Measurements from ENCODE around the gene LLCFC1. TPM values are rescaled to one million over a fixed set of nuclear protein-coding genes. Genes with fewer than 3 reads are reported as not detected.

Gene LLCFC1
- total RNA-seq, 1 experiment from 2014 or later: not detected

- Mint-ChIP-seq H3K4me3 (ENCODE audit: low read depth, unreplicated experiment) (no peak overlapping the region), H3K9me3 (ENCODE audit: low read depth, unreplicated experiment) (no peaks in the 10 kb centered on the region), H3K27ac (ENCODE audit: unreplicated experiment) (no peak overlapping the region), H3K36me3 (ENCODE audit: insufficient read depth, unreplicated experiment) (no peaks in the 10 kb centered on the region), H3K4me1 (ENCODE audit: low read depth, unreplicated experiment) (no peaks in the 10 kb centered on the region), H3K27me3 (ENCODE audit: unreplicated experiment) (peaks cover 67% of the 10 kb centered on the region)
- BruUV-seq (replicated peaks): no TSS peak
- DNase-seq: no peak
- intact Hi-C loops (cut with micrococcal nuclease; ENCODE audit: unreplicated experiment): no loop called here
- CTCF ChIA-PET: interaction anchor here (1.1 kb wide), 2 partner anchors 20 to 30 kb away, joined by 3 read pairs; no protein-coding TSS in a partner anchor
- TF ChIP-seq, protein P1, sequence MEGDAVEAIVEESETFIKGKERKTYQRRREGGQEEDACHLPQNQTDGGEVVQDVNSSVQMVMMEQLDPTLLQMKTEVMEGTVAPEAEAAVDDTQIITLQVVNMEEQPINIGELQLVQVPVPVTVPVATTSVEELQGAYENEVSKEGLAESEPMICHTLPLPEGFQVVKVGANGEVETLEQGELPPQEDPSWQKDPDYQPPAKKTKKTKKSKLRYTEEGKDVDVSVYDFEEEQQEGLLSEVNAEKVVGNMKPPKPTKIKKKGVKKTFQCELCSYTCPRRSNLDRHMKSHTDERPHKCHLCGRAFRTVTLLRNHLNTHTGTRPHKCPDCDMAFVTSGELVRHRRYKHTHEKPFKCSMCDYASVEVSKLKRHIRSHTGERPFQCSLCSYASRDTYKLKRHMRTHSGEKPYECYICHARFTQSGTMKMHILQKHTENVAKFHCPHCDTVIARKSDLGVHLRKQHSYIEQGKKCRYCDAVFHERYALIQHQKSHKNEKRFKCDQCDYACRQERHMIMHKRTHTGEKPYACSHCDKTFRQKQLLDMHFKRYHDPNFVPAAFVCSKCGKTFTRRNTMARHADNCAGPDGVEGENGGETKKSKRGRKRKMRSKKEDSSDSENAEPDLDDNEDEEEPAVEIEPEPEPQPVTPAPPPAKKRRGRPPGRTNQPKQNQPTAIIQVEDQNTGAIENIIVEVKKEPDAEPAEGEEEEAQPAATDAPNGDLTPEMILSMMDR (IDR thresholded peaks at IDR 0.05; ENCODE audit: unreplicated experiment): no peak
These were observed 5.2 kb upstream of the LLCFC1 start for GRCh38 chr7:142934056-142934455.

- CTCF ChIA-PET: no interaction called here
- Mint-ChIP-seq H3K36me3 (ENCODE audit: insufficient read depth, unreplicated experiment) (no peaks in the 10 kb centered on the region), H3K4me3 (ENCODE audit: low read depth, unreplicated experiment) (no peak overlapping the region), H3K27me3 (ENCODE audit: unreplicated experiment) (peaks cover 69% of the 10 kb centered on the region), H3K9me3 (ENCODE audit: low read depth, unreplicated experiment) (no peaks in the 10 kb centered on the region), H3K27ac (ENCODE audit: unreplicated experiment) (no peak overlapping the region), H3K4me1 (ENCODE audit: low read depth, unreplicated experiment) (no peaks in the 10 kb centered on the region)
- no TSS peak for BruUV-seq (replicated peaks)
- TF ChIP-seq, protein P1 (IDR thresholded peaks at IDR 0.05; ENCODE audit: unreplicated experiment): no peak
- intact Hi-C loops (cut with micrococcal nuclease; ENCODE audit: unreplicated experiment): no loop called here
- DNase-seq: no peak
These were observed 3.2 kb upstream of the LLCFC1 start for GRCh38 chr7:142935941-142936565.

GRCh38 chr7:142938611-142939010, 673 bp upstream of the LLCFC1 start:
- TF ChIP-seq, protein P1 (IDR thresholded peaks at IDR 0.05; ENCODE audit: unreplicated experiment): no peak
- CTCF ChIA-PET: interaction anchor here (1.1 kb wide), 1 partner anchor 25 kb away, joined by 3 read pairs; no protein-coding TSS in a partner anchor
- no peak overlapping the region for H3K4me3 Mint-ChIP-seq (ENCODE audit: low read depth, unreplicated experiment)
- no peaks in the 10 kb centered on the region for H3K36me3 Mint-ChIP-seq (ENCODE audit: insufficient read depth, unreplicated experiment)
- DNase-seq: no peak
- BruUV-seq (replicated peaks): no TSS peak
- intact Hi-C loops (cut with micrococcal nuclease; ENCODE audit: unreplicated experiment): no loop called here
- H3K27me3 Mint-ChIP-seq (ENCODE audit: unreplicated experiment): peaks cover 82% of the 10 kb centered on the region
- H3K27ac Mint-ChIP-seq (ENCODE audit: unreplicated experiment): no peak overlapping the region
- H3K4me1 Mint-ChIP-seq (ENCODE audit: low read depth, unreplicated experiment): no peaks in the 10 kb centered on the region
- no peaks in the 10 kb centered on the region for H3K9me3 Mint-ChIP-seq (ENCODE audit: low read depth, unreplicated experiment)

GRCh38 chr7:142940966-142941535, 1.8 kb downstream of the LLCFC1 start:
- TF ChIP-seq, protein P1 (IDR thresholded peaks at IDR 0.05; ENCODE audit: unreplicated experiment): no peak
- no peaks in the 10 kb centered on the region for H3K9me3 Mint-ChIP-seq (ENCODE audit: low read depth, unreplicated experiment)
- H3K4me3 Mint-ChIP-seq (ENCODE audit: low read depth, unreplicated experiment): no peak overlapping the region
- H3K27me3 Mint-ChIP-seq (ENCODE audit: unreplicated experiment): peaks cover 91% of the 10 kb centered on the region
- no peaks in the 10 kb centered on the region for H3K4me1 Mint-ChIP-seq (ENCODE audit: low read depth, unreplicated experiment)
- DNase-seq: no peak
- BruUV-seq (replicated peaks): no TSS peak
- peaks cover 4% of the 10 kb centered on the region for H3K36me3 Mint-ChIP-seq (ENCODE audit: insufficient read depth, unreplicated experiment)
- no peak overlapping the region for H3K27ac Mint-ChIP-seq (ENCODE audit: unreplicated experiment)
- CTCF ChIA-PET: interaction anchor here (0.5 kb wide), 1 partner anchor 34 kb away, joined by 3 read pairs; no protein-coding TSS in a partner anchor
- intact Hi-C loops (cut with micrococcal nuclease; ENCODE audit: unreplicated experiment): loop anchor here (5.0 kb wide), 1 partner anchor 59 kb away; no protein-coding TSS in a partner anchor
